Stomach (tissue), 4 donors: Measurements from ENCODE around the gene FBXL15.

Source experiments
- POLR2AphosphoS5 ChIP-seq, 3 donors: sonication (generic); formaldehyde crosslinking; IDR thresholded peaks; one replicate each; pipeline ENCODE4 v1.6.1; 2016; ENCODE audit warnings: antibody characterized with exemption in 3 of 3
- TF ChIP-seq, protein P1 (sequence below), 7 experiments: fragments of 450-650 bp in 4 of 7; fragments of 200-600 bp in 3 of 7; sonication (generic) in 3 of 7; IDR thresholded peaks; one replicate each; pipeline ENCODE4 v1.5.1; 2016 to 2019; ENCODE audit warnings: antibody characterized with exemption in 7 of 7, control low read depth in 2 of 7, mild to moderate bottlenecking in 1 of 7

- no peak for TF ChIP-seq POLR2AphosphoS5 (IDR thresholded peaks at IDR 0.05)
- TF ChIP-seq, protein P1, sequence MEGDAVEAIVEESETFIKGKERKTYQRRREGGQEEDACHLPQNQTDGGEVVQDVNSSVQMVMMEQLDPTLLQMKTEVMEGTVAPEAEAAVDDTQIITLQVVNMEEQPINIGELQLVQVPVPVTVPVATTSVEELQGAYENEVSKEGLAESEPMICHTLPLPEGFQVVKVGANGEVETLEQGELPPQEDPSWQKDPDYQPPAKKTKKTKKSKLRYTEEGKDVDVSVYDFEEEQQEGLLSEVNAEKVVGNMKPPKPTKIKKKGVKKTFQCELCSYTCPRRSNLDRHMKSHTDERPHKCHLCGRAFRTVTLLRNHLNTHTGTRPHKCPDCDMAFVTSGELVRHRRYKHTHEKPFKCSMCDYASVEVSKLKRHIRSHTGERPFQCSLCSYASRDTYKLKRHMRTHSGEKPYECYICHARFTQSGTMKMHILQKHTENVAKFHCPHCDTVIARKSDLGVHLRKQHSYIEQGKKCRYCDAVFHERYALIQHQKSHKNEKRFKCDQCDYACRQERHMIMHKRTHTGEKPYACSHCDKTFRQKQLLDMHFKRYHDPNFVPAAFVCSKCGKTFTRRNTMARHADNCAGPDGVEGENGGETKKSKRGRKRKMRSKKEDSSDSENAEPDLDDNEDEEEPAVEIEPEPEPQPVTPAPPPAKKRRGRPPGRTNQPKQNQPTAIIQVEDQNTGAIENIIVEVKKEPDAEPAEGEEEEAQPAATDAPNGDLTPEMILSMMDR (IDR thresholded peaks at IDR 0.05), result no peak
Measured at GRCh38 chr10:102404361-102405107, 16.1 kb upstream of the FBXL15 start.
